ENCODE data around the gene DACT1.

GRCh38 chr14:58617619-58618018 is 20.1 kb upstream of the DACT1 start:
- TF ChIP-seq, protein P1, sequence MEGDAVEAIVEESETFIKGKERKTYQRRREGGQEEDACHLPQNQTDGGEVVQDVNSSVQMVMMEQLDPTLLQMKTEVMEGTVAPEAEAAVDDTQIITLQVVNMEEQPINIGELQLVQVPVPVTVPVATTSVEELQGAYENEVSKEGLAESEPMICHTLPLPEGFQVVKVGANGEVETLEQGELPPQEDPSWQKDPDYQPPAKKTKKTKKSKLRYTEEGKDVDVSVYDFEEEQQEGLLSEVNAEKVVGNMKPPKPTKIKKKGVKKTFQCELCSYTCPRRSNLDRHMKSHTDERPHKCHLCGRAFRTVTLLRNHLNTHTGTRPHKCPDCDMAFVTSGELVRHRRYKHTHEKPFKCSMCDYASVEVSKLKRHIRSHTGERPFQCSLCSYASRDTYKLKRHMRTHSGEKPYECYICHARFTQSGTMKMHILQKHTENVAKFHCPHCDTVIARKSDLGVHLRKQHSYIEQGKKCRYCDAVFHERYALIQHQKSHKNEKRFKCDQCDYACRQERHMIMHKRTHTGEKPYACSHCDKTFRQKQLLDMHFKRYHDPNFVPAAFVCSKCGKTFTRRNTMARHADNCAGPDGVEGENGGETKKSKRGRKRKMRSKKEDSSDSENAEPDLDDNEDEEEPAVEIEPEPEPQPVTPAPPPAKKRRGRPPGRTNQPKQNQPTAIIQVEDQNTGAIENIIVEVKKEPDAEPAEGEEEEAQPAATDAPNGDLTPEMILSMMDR (IDR thresholded peaks at IDR 0.05): no peak
- TF ChIP-seq POLR2A (IDR thresholded peaks at IDR 0.05): no peak

All from body of pancreas (tissue), 4 donors.